ENCODE results near the gene RHOBTB3.

- TF ChIP-seq POLR2AphosphoS5 (IDR thresholded peaks at IDR 0.05; ENCODE audit: borderline replicate concordance, low read depth, low read length): no peak
- TF ChIP-seq EZH2 (IDR thresholded peaks at IDR 0.05): no peak
Observed at GRCh38 chr5:95845391-95845790, 114.3 kb downstream of the RHOBTB3 start.
